ENCODE results near the gene MYH14. TPM values are rescaled to one million over a fixed set of nuclear protein-coding genes. Genes with fewer than 3 reads are reported as not detected.

MYH14 gene
- total RNA-seq, 1 donor from 2014 or later: 121 TPM

GRCh38 chr19:50303558-50303957, 100.1 kb downstream of the MYH14 start:
- intact Hi-C loops (cut with DNase I): no loop called here

GRCh38 chr19:50308991-50309390, 105.6 kb downstream of the MYH14 start:
- DNase-seq: no peak
- no peak for ATAC-seq (ENCODE audit: poor library complexity)
- intact Hi-C loops (cut with DNase I): no loop called here

More at GRCh38 chr19:50303558-50303957, 100.1 kb downstream of the MYH14 start:
- no peak for ATAC-seq (ENCODE audit: poor library complexity)
- DNase-seq: no peak

DNA sequence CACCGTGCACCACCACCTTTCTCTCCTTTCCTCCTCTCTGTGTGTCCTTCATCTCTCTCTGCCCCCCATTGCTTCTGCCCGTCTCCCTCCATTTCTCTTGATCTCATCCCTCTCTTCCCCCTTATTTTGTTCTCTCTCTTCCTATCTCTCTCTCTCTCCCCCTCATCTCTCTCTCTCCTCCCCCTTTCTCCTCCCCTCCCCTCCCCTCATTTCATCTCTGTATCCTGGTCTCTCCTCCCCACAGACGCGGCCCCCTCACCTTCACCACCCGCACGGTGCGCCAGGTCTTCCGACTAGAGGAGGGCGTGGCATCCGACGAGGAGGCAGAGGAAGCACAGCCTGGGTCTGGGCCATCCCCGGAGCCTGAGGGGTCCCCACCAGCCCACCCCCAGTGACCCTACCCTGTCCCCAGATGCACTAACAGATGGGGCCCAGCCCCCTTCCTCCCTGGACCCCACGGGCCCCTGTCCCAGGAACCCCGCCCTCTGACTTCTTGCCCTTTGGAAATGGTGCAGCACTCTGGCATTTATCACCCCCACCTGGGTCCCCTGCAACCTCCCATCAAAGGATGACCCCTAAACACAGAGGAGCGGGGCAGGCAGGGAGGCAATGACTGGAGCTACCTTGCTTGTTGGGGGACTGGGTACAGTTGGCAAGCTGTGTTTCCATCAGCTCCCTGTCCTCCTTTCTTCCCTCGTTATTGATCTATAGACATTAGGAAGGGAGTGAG, 106.1 kb downstream of the MYH14 start:
- intact Hi-C loops (cut with DNase I): no loop called here
- ATAC-seq (ENCODE audit: poor library complexity) (no peak), DNase-seq (no peak)

GRCh38 chr19:50310759-50311465, 107.5 kb downstream of the MYH14 start:
- intact Hi-C loops (cut with DNase I): no loop called here
- ATAC-seq (ENCODE audit: poor library complexity) (no peak), DNase-seq (no peak)

DNA sequence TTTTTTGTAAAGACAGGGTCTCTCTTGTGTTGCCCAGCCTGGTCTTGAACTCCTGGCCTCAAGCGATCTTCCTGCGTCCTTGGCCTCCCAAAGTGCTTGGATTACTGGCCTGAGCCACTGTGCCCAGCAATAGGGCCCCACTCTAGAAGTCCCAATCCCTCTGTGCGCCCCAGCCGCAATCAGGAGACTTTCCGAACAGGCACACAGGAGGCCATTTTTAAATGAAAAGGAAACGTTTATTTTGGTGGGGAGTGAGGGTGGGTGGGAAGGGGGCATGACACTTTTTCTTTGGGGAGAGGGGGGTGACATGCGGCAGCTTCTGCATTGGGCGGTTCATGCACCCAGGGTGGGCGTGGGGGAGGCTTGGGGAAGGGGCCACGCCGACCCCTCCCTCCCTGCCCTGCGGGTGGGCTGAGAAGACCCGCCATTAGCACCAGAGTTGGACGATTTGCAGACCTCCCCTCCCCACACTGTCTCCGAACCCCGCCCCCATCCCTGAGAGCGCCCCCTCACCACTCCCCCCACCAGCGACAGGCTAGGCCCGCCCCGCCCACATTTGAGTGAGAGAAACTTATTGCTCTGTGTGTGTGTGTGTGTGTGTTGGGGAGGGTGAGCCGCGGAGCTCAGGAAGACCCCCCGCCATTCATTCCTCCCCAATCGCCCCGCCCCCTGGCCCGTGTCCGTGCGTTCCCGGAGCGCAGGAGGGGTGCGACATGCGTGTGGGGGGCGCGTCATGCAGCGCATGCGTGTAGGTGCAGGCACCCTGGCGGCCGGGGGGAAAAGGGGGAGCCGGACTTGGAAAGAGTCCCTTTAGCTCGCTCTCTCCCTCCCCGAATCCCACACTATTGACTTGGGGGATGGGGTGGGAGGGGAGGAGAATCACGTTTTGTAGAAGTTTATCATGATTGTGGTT, 108.6 kb downstream of the MYH14 start:
- no peak for DNase-seq
- intact Hi-C loops (cut with DNase I): no loop called here
- peak; percentile 15 for ATAC-seq (ENCODE audit: poor library complexity)

GRCh38 chr19:50312967-50313811, 109.8 kb downstream of the MYH14 start:
- ATAC-seq (ENCODE audit: poor library complexity): no peak
- no peak for DNase-seq
- intact Hi-C loops (cut with DNase I): no loop called here

DNA sequence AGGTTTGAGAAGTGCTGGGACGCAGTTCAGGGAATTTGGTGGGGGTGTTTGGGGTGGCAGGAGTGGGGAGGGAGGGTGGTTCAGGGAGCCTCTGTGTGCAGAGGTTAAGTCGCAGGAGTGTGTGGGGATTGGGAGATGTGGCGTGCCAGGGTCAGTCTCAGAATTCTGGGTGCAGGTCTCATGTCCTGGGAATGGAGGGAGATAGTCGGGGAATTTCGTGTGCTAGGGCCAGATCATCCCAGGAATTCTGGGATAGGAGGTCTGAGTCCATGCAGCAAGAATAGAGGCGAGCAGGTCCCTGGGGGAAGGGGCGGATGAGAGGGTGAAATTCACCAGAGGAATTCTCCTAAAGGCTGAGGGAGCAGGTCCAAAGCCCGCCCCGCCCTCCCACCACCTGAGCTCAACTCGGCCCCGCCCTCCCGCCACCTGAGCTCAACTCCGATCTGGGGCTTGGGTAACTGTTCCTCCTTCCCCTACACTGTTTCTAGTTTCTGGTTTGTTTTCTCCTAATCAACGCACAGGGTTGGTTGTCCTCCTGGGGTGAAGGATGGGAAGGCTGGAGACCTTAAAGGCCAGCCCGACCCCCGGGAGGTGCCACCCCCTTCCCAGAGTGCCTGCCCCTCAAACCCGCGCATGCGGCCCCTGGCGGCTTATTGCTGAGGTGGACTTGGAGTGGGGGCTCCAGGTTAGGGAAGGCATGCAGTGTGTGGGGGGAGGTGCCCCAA, 110.6 kb downstream of the MYH14 start:
- DNase-seq (no peak), ATAC-seq (ENCODE audit: poor library complexity) (no peak)
- intact Hi-C loops (cut with DNase I): no loop called here

GRCh38 chr19:50314724-50315708, 111.6 kb downstream of the MYH14 start:
- intact Hi-C loops (cut with DNase I): no loop called here
- DNase-seq (no peak), ATAC-seq (ENCODE audit: poor library complexity) (no peak)

DNA sequence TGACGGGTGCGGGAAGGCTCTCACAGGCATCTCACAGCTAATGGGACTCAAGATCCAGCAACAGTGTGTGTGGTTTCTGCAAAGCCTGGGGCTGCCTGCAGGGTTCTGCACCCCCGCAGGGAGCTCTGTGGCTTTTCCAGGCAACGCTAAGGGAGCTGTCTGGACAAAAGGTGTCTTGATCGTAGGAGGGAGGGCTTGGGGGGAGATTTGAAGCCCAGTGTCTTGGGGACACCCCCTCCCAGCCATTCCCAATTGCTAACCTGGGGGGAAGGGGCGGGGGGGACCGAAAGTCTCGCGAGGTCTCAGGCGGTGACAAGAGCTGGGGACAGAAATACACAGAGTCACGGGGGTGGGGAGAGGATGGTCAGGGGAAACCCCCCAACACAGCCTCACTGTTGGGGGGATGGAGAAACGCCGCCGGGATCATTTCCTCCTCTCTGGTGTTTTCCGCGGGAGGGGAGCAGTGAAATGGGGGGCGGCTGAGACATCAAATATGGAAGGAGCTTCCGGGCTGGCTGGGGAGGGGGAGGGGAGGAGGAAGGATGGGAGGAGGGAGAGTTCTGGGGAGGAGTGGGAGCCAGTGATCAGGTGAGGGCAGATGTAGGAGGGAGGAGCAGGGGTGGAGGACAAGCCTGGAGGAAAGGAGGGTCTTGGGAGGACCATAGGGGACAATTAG, 112.5 kb downstream of the MYH14 start:
- intact Hi-C loops (cut with DNase I): no loop called here
- ATAC-seq (ENCODE audit: poor library complexity): peak; percentile 18
- no peak for DNase-seq

DNA sequence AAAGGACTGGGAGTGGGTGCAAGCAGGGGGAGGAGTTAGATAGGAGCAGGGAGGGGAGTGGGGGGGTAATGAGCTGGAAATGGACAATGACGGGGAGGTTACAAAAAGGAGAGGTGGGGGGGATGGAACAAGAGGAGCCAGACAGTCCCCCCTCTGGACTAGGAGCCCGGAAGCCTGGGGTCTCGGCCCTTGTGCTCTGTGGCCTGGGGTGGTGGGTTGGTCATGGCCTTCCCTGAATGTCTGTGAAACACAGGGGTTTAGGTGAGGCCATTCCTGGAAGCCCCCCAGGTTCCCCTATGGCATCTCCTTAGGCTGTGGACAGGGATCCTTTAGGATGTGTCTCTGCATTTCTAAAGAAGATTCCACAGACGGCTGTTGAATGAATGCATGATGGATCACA, 113.7 kb downstream of the MYH14 start:
- no peak for DNase-seq
- intact Hi-C loops (cut with DNase I): no loop called here
- ATAC-seq (ENCODE audit: poor library complexity): no peak

DNA sequence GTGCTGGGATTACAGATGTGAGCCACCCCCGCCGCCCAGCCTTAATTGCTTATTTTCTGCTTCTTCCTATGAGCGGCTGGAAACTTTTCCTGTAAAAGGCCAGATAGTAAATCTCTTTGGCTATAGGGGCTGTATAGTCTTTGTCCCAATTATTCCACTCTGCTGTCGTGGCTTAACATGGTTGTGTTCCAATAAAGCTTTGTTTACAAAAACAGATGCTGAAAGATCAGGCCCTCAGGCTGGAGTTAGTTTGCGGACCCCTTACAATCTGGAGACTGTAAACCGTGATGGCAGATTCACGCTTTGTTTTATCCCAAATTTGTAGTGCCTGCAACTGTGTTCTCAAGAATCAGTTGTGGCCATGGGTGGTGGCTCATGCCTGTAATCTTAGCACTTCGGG, 115.0 kb downstream of the MYH14 start:
- DNase-seq (no peak), ATAC-seq (ENCODE audit: poor library complexity) (no peak)
- intact Hi-C loops (cut with DNase I): no loop called here

DNA sequence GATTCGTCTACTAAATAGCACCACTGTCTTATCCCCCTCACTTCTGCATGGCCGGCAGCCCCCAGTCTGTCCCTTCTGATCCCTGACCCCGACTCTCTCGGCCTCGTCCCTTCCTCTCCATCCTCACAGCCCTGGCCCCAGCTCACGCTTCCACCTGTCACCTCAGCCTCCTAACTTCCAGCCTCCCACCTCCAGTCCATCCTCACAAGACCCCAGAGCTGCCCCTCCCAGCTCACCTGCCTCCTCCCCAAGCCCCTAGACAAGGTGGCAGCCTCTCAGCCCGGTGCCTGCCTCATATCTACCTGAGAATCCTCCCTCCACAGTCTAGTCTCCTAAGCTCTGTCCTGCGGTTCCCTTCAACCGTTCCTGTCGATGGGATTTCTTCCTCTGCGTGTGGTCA, 115.7 kb downstream of the MYH14 start:
- intact Hi-C loops (cut with DNase I): no loop called here
- no peak for ATAC-seq (ENCODE audit: poor library complexity)

DNA sequence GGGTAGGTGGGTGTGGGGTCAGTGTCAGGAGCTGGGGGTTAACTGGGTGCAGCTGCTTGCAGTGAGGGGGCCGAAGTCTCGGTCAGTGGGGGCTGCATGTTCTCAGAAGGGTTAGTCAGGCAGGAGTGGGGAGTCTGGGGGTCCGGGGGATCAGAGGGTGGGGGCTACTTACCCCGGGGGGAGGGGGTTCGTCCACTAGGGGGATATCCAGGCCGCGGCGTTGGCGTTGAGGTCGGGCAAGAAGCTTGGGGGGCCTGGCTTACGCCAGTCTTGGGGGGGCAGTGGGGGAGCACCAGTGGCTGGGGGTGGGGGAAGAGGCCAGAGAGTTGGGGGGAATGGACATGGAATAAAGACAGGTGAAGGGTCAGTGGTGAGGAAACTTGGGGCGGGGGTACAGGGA, 116.6 kb downstream of the MYH14 start:
- DNase-seq (no peak), ATAC-seq (ENCODE audit: poor library complexity) (no peak)
- intact Hi-C loops (cut with DNase I): no loop called here

More for the DNA sequence above, 115.7 kb downstream of the MYH14 start:
- DNase-seq: no peak

- DNase-seq (no peak), ATAC-seq (ENCODE audit: poor library complexity) (no peak)
- intact Hi-C loops (cut with DNase I): no loop called here
These were observed 117.2 kb downstream of the MYH14 start for GRCh38 chr19:50320596-50320995.

DNA sequence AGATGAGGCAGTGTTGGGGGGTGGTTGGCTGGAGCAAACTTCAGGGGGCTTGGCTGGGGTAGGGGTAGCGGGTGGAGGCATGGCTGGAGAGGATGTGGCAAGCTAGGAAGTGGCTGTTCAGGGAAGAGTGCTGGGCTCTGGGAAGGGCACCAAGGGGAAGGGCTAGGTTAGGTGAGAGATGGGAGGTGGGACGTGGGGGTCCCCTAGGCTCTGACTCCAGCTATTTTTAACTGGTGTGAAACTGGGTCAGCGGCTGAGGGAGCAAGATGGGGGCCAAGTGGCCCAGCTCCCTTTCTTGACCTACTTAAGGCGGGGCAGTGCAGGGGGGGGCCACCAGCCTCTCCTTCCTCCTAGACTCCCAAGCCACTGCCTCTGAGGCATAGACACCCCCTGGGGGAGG, 118.4 kb downstream of the MYH14 start:
- intact Hi-C loops (cut with DNase I): no loop called here
- no peak for ATAC-seq (ENCODE audit: poor library complexity)
- no peak for DNase-seq

DNA sequence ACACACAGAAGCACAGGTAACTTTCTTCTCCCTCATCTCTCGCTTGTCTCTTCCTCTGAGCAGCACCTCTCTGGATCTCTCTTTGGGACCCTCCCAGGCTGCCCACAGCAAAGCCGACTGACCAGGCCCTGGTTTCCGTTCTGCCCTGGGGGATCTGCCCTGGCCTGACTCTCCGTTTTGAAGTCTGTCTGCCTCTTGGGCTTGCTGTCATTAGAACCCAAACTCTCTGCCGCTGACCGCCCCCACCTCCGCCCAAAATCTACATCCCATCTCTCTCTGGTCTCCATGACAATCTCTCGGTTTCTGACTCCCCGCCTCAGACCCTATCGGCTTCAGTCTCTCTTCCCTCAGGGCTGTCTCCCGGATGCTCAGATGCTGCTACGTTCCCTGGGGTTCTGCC, 118.8 kb downstream of the MYH14 start:
- DNase-seq (no peak), ATAC-seq (ENCODE audit: poor library complexity) (no peak)
- intact Hi-C loops (cut with DNase I): no loop called here

Data from Right ventricle myocardium superior (tissue), 1 donor.